ENCODE results near the gene HOXA4. TPM values are rescaled to one million over a fixed set of nuclear protein-coding genes. Genes with fewer than 3 reads are reported as not detected.

Gene HOXA4
- total RNA-seq, 1 experiment from 2014 or later, result 2.3 TPM

DNA sequence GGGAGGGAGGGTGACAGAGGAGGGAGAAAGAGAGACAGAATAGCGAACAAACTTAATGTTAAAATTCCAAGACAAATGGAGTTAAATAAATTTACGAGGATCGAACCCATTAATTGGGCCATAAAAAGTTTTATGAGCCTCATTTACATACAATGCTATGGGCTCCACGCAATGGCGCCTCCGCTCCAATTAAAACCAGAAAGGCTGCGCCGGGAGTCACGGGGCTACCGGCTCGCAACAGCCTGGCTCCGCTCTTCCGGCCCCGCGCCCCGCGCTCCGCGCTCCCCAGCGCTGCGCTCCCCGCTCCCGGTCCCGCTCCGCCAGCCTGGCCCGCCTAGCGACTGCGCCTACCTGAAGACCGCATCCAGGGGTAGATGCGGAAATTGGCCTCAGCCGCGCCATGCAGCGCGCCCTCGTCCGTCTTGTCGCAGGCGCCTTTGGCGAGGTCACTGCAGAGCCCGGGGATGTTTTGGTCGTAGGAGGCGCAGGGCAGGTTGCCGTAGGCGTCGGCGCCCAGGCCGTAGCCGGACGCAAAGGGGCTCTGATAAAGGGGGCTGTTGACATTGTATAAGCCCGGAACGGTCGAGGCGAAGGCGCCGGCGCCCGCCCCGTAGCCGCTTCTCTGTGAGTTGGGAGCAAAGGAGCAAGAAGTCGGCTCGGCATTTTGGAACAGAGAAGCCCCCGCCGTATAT lies 25.4 kb upstream of the HOXA4 start:
- Histone ChIP-seq H3F3A (ENCODE audit: low read length, unreplicated experiment) (no peaks in the 10 kb centered on the region), H3K9ac (ENCODE audit: low read length) (peak overlapping the region; percentile 43), H3K27ac (ENCODE audit: low read length) (no peak overlapping the region), H3K4me2 (ENCODE audit: low read length) (peak overlapping the region; percentile 94), H3K27me3 (ENCODE audit: low read length) (no peaks in the 10 kb centered on the region), H4K20me1 (ENCODE audit: low read length) (no peaks in the 10 kb centered on the region), H3K9me2 (replicated peaks; ENCODE audit: low read length) (no peaks in the 10 kb centered on the region), H3K9me3 (ENCODE audit: low read length) (no peaks in the 10 kb centered on the region), H3K79me2 (ENCODE audit: low read length) (peaks cover 26% of the 10 kb centered on the region), H3K36me3 (ENCODE audit: low read depth, low read length) (no peaks in the 10 kb centered on the region), H3K4me1 (ENCODE audit: insufficient read depth, low read length) (peaks cover 28% of the 10 kb centered on the region), H2AFZ (ENCODE audit: low read length) (peak overlapping the region; percentile 93), H3K4me3 (ENCODE audit: low read length) (peak overlapping the region; percentile 79)
- CTCF ChIA-PET, result no interaction called here
- TF ChIP-seq EZH2 (IDR thresholded peaks at IDR 0.05; ENCODE audit: low read length, unreplicated experiment), result no peak
- TF ChIP-seq, protein P1, sequence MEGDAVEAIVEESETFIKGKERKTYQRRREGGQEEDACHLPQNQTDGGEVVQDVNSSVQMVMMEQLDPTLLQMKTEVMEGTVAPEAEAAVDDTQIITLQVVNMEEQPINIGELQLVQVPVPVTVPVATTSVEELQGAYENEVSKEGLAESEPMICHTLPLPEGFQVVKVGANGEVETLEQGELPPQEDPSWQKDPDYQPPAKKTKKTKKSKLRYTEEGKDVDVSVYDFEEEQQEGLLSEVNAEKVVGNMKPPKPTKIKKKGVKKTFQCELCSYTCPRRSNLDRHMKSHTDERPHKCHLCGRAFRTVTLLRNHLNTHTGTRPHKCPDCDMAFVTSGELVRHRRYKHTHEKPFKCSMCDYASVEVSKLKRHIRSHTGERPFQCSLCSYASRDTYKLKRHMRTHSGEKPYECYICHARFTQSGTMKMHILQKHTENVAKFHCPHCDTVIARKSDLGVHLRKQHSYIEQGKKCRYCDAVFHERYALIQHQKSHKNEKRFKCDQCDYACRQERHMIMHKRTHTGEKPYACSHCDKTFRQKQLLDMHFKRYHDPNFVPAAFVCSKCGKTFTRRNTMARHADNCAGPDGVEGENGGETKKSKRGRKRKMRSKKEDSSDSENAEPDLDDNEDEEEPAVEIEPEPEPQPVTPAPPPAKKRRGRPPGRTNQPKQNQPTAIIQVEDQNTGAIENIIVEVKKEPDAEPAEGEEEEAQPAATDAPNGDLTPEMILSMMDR (conservative IDR thresholded peaks at IDR 0.05; ENCODE audit: low read depth, low read length), result 0 out of 2 replicates have a peak, but pooled peaks have one; percentile 13
- peak; percentile 4 for ATAC-seq
- intact Hi-C loops (cut with micrococcal nuclease), result no loop called here
- peak; percentile 52 for DNase-seq
- POLR2A ChIA-PET (ENCODE audit: unreplicated experiment), result interaction anchor here (1.0 kb wide), 1 partner anchor 59 kb away, joined by 5 read pairs; no protein-coding TSS in a partner anchor
- BruUV-seq (replicated peaks), result no TSS peak

DNA sequence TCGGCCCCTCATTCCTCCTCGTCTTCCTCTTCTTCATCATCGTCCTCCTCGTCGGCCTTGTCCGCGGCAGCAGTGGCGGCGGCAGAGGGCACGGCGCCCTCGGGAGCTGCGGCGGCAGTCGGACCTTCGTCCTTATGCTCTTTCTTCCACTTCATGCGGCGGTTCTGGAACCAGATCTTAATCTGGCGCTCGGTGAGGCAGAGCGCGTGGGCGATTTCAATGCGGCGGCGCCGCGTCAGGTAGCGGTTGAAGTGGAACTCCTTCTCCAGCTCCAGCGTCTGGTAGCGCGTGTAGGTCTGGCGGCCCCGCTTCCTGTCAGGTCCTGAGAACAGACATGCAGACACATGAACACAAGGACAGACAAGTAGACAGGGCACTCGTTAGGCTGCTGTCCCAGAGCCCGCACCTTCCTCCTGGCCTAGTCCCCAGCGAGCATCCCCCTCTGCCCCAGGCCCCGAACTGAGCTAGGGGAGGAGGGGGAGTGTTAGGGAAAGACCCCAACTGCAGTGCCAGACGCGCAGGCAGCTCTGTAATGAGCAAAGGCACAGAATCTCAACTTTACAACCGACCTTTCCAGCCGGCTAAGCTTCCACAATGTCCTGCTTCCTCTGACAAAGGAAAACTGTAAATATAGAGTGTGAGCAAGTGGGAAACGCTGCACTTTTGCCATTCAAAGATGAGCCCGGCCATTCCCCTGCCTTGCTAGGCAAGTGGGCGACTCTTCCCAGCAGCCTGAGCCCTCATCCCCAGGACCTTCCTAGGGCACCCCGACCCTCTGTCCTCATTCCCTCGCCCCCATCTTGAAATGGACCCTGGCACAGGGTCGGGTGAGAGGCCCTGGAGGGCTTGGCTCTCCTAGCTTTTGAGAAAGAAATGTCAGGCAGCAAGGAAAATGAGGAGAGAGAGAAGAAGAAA lies 24.6 kb upstream of the HOXA4 start:
- Histone ChIP-seq H4K20me1 (ENCODE audit: low read length) (no peaks in the 10 kb centered on the region), H3K27me3 (ENCODE audit: low read length) (no peaks in the 10 kb centered on the region), H3K79me2 (ENCODE audit: low read length) (peaks cover 31% of the 10 kb centered on the region), H3K36me3 (ENCODE audit: low read depth, low read length) (no peaks in the 10 kb centered on the region), H3K9ac (ENCODE audit: low read length) (peak overlapping the region; percentile 43; the same call in 1 of the 2 replicates), H3K4me3 (ENCODE audit: low read length) (peak overlapping the region; percentile 79), H3F3A (ENCODE audit: low read length, unreplicated experiment) (no peaks in the 10 kb centered on the region), H3K9me2 (replicated peaks; ENCODE audit: low read length) (no peaks in the 10 kb centered on the region), H3K27ac (ENCODE audit: low read length) (no peak overlapping the region), H3K4me2 (ENCODE audit: low read length) (peak overlapping the region; percentile 94), H3K4me1 (ENCODE audit: insufficient read depth, low read length) (peaks cover 26% of the 10 kb centered on the region), H3K9me3 (ENCODE audit: low read length) (no peaks in the 10 kb centered on the region), H2AFZ (ENCODE audit: low read length) (peak overlapping the region; percentile 93)
- TF ChIP-seq EZH2 (IDR thresholded peaks at IDR 0.05; ENCODE audit: low read length, unreplicated experiment) (no peak), EZH2phosphoT487 (IDR thresholded peaks at IDR 0.05; ENCODE audit: borderline replicate concordance, low read length) (no peak)
- TF ChIP-seq, protein P1 (conservative IDR thresholded peaks at IDR 0.05; ENCODE audit: low read depth, low read length), result no peak
- POLR2A ChIA-PET (ENCODE audit: unreplicated experiment), result interaction anchor here (1.0 kb wide), 1 partner anchor 59 kb away, joined by 5 read pairs; no protein-coding TSS in a partner anchor
- ATAC-seq (no peak), DNase-seq (no peak)
- BruUV-seq (replicated peaks), result no TSS peak
- intact Hi-C loops (cut with micrococcal nuclease), result no loop called here
- CTCF ChIA-PET, result no interaction called here
